Endothelial cell of umbilical vein (primary cell): Measurements from ENCODE around the gene ADGRD1. TPM values are rescaled to one million over a fixed set of nuclear protein-coding genes. Genes with fewer than 3 reads are reported as not detected.
"Not testable (repeated sequence)": the region's sequence is repeated elsewhere in the genome, so short reads cannot be mapped to it uniquely, and the experiment has no call there.

Experiments
- BruUV-seq: library from RNA; stranded (reverse); fragments of 400-500 nt; replicated peaks from 2 replicates; lab custom pipeline; 2021; lab: Mats Ljungman, UMichigan
- CTCF ChIA-PET: fragments of 300-600, 350-600 bp; sonication (Branson Sonifier 250); formaldehyde crosslinking; loops from one replicate; lab custom pipeline; 2021; ENCODE audit warnings: antibody characterized with exemption, inconsistent platforms; lab: Charles Lee
- POLR2A ChIA-PET: fragments of 300-600, 350-600 bp; sonication (Branson Sonifier 250); formaldehyde crosslinking; loops from one replicate; lab custom pipeline; 2021; ENCODE audit warnings: antibody characterized with exemption, inconsistent platforms; lab: Charles Lee
- DNase-seq: peaks from one replicate; pipeline ENCODE4 v3.0.0-alpha.2; 2011; ENCODE audit warnings: low read depth, low spot score
- FAIRE-seq: peaks from 2 replicates; lab custom pipeline; 2011; peaks lifted over from hg19 to GRCh38; lab: Jason Lieb, UNC
- H2AFZ ChIP-seq: 2 replicates; pipeline ENCODE4 v1.6.0; 2012; ENCODE audit warnings: low read depth, low read length, control low read depth, inconsistent platforms
- H3K27ac ChIP-seq: 2 replicates; pipeline ENCODE4 v1.5.1; 2011; ENCODE audit warnings: low read depth, mild to moderate bottlenecking, control low read depth, low read length, moderate library complexity; ENCODE audit not compliant: insufficient read depth
- H3K27me3 ChIP-seq, 2 experiments: 2 replicates each; pipeline versions ENCODE4 v1.6.0 to v1.6.1; 2011; ENCODE audit warnings: low read length in 2 of 2, mixed read lengths in 1 of 2; ENCODE audit not compliant: control insufficient read depth in 2 of 2, insufficient read depth in 2 of 2
- H3K36me3 ChIP-seq, 2 experiments: 2 replicates in 1 of 2; 3 replicates in 1 of 2; pipeline ENCODE4 v1.5.1; 2011; ENCODE audit warnings: low read length in 2 of 2, mild to moderate bottlenecking in 1 of 2, moderate library complexity in 1 of 2; ENCODE audit not compliant: control insufficient read depth in 2 of 2, insufficient read depth in 2 of 2; ENCODE audit errors: extremely low read depth in 1 of 2
- H3K4me1 ChIP-seq: 3 replicates; pipeline ENCODE4 v1.5.1; 2011; ENCODE audit warnings: mild to moderate bottlenecking, low read length; ENCODE audit not compliant: control insufficient read depth, insufficient read depth; ENCODE audit errors: extremely low read depth
- H3K4me2 ChIP-seq: 2 replicates; pipeline ENCODE4 v1.6.1; 2011; ENCODE audit warnings: low read length, control low read depth, mixed read lengths; ENCODE audit not compliant: insufficient read depth
- H3K4me3 ChIP-seq, 3 experiments: fragments of 200-600 bp in 1 of 3; sonication (generic), shearing (Covaris generic) in 1 of 3; replicated peaks in 1 of 3; 2 replicates each; pipeline ENCODE4 v1.5.1; 2011 to 2016; ENCODE audit warnings: control low read depth in 3 of 3, low read length in 3 of 3, mild to moderate bottlenecking in 2 of 3, inconsistent platforms in 1 of 3, low read depth in 1 of 3, moderate library complexity in 1 of 3; ENCODE audit not compliant: insufficient read depth in 1 of 3
- H3K79me2 ChIP-seq: 2 replicates; pipeline ENCODE4 v1.6.0; 2012; ENCODE audit warnings: low read length, inconsistent platforms; ENCODE audit not compliant: control insufficient read depth, insufficient read depth
- H3K9ac ChIP-seq: replicated peaks from 2 replicates; pipeline ENCODE3; 2011; ENCODE audit warnings: low read length, control low read depth; ENCODE audit not compliant: insufficient read depth; ENCODE audit errors: extremely low read depth
- H3K9me1 ChIP-seq: replicated peaks from 3 replicates; pipeline ENCODE4 v1.6.0; 2011; ENCODE audit warnings: mild to moderate bottlenecking, low read length; ENCODE audit not compliant: control insufficient read depth, insufficient read depth; ENCODE audit errors: extremely low read depth
- H3K9me3 ChIP-seq: replicated peaks from 2 replicates; pipeline ENCODE4 v1.5.1; 2012; ENCODE audit warnings: low read length, inconsistent platforms; ENCODE audit not compliant: control insufficient read depth, insufficient read depth
- H4K20me1 ChIP-seq: replicated peaks from 2 replicates; pipeline ENCODE3; 2011; ENCODE audit warnings: mild to moderate bottlenecking, low read length; ENCODE audit not compliant: control insufficient read depth, insufficient read depth; ENCODE audit errors: extremely low read depth
- JUN ChIP-seq: IDR thresholded peaks from 2 replicates; pipeline ENCODE4 v1.6.1; 2011; ENCODE audit warnings: borderline replicate concordance, low read depth; ENCODE audit not compliant: insufficient read length, insufficient read depth
- MAX ChIP-seq: IDR thresholded peaks from 2 replicates; pipeline ENCODE4 v1.6.1; 2011; ENCODE audit not compliant: insufficient read depth, insufficient read length
- dilution Hi-C: fragments of 300-500 bp; cut with MboI; formaldehyde crosslinking; loops from one replicate; pipeline ENCODE4 v1.15.0; 2019; ENCODE audit warnings: low sequenced_read_pairs; ENCODE audit not compliant: extremely low pct_ligation_motif_present
- intact Hi-C: fragments of 100-400 bp; cut with micrococcal nuclease; formaldehyde crosslinking; loops from one replicate; pipeline ENCODE4 v1.10.0; 2022
- polyA plus RNA-seq, 4 experiments: library from polyadenylated mRNA; depleted of rRNA in 3 of 4; stranded (reverse) in 3 of 4; unstranded in 1 of 4; fragments of >200 nt; gene quantifications; 2 replicates each; pipeline versions ENCODE4 v1.2.1 to v1.2.3, GENCODE V29; 2011 to 2012; ENCODE audit warnings: missing spikeins in 1 of 4
- total RNA-seq: library from RNA; stranded (reverse); gene quantifications from 2 replicates; pipeline ENCODE4 v1.2.3, GENCODE V29; 2021

ADGRD1 gene
- total and polyA plus RNA-seq, 2 donors (not counting 3 experiments of a cell fraction or from before 2014, with no cell fraction given), result 0.07 TPM; not detected in 1

GRCh38 chr12:131067981-131068851, 114.5 kb downstream of the ADGRD1 start:
- dilution Hi-C loops (no loop called here), intact Hi-C loops (no loop called here)
- FAIRE-seq, result no peak
- no peaks in the 10 kb centered on the region for H3K27me3 ChIP-seq
- TF ChIP-seq JUN, result no peak
- no peak for TF ChIP-seq MAX
- no peak overlapping the region for H3K4me3 ChIP-seq
- ChIA-PET CTCF (no interaction called here), POLR2A (no interaction called here)
- DNase-seq, result no peak
- no peak overlapping the region for H2AFZ ChIP-seq
- no peak overlapping the region for H3K27ac ChIP-seq
- no peaks in the 10 kb centered on the region for H4K20me1 ChIP-seq
- no peaks in the 10 kb centered on the region for H3K9me3 ChIP-seq
- H3K79me2 ChIP-seq, result no peaks in the 10 kb centered on the region
- H3K4me2 ChIP-seq, result no peak overlapping the region
- BruUV-seq, result no TSS peak
- H3K36me3 ChIP-seq, result no peaks in the 10 kb centered on the region
- no peak overlapping the region for H3K9ac ChIP-seq
- no peaks in the 10 kb centered on the region for H3K9me1 ChIP-seq
- H3K4me1 ChIP-seq, result no peaks in the 10 kb centered on the region

GRCh38 chr12:131068926-131069720, 115.4 kb downstream of the ADGRD1 start:
- H3K4me2 ChIP-seq, FAIRE-seq, H2AFZ ChIP-seq, BruUV-seq, POLR2A ChIA-PET, H4K20me1 ChIP-seq, CTCF ChIA-PET, DNase-seq, H3K9me1 ChIP-seq, H3K36me3 ChIP-seq, H3K9ac ChIP-seq, H3K27me3 ChIP-seq, H3K4me1 ChIP-seq, H3K27ac ChIP-seq, H3K4me3 ChIP-seq, H3K9me3 ChIP-seq, dilution Hi-C loops, intact Hi-C loops, H3K79me2 ChIP-seq: not testable (repeated sequence)

- H3K9me3 ChIP-seq, POLR2A ChIA-PET, H4K20me1 ChIP-seq: not testable (repeated sequence)
Measured at GRCh38 chr12:131070136-131070535, 116.4 kb downstream of the ADGRD1 start.

More at GRCh38 chr12:131070136-131070535, 116.4 kb downstream of the ADGRD1 start:
- H3K36me3 ChIP-seq, dilution Hi-C loops, BruUV-seq, CTCF ChIA-PET, FAIRE-seq, H3K27me3 ChIP-seq, H3K27ac ChIP-seq, H3K4me3 ChIP-seq, DNase-seq, H3K79me2 ChIP-seq, H3K9me1 ChIP-seq, H2AFZ ChIP-seq, H3K4me2 ChIP-seq, H3K9ac ChIP-seq, intact Hi-C loops, H3K4me1 ChIP-seq: not testable (repeated sequence)
